Activated T-helper 1 cell treated with Interleukin-2 at 50 U/mL for 16 hours (primary cell): ENCODE measurements around the gene MYO3B.
"Not testable (repeated sequence)": the region's sequence is repeated elsewhere in the genome, so short reads cannot be mapped to it uniquely, and the experiment has no call there.

Experiments
- DNase-seq: peaks from one replicate; pipeline ENCODE4 v3.0.0-alpha.2; 2020; ENCODE audit warnings: low read depth

Gene MYO3B

GRCh38 chr2:170468557-170468956 is 290.6 kb downstream of the MYO3B start:
- DNase-seq = no peak

GRCh38 chr2:170472498-170472897 is 294.6 kb downstream of the MYO3B start:
- DNase-seq = not testable (repeated sequence)

- no peak for DNase-seq
Measured at GRCh38 chr2:170475878-170476277, 297.9 kb downstream of the MYO3B start.

GRCh38 chr2:170477630-170478029 is 299.7 kb downstream of the MYO3B start:
- DNase-seq = no peak

GRCh38 chr2:170481201-170481600 is 303.3 kb downstream of the MYO3B start:
- no peak for DNase-seq

GRCh38 chr2:170484552-170484951 is 306.6 kb downstream of the MYO3B start:
- no peak for DNase-seq

DNA sequence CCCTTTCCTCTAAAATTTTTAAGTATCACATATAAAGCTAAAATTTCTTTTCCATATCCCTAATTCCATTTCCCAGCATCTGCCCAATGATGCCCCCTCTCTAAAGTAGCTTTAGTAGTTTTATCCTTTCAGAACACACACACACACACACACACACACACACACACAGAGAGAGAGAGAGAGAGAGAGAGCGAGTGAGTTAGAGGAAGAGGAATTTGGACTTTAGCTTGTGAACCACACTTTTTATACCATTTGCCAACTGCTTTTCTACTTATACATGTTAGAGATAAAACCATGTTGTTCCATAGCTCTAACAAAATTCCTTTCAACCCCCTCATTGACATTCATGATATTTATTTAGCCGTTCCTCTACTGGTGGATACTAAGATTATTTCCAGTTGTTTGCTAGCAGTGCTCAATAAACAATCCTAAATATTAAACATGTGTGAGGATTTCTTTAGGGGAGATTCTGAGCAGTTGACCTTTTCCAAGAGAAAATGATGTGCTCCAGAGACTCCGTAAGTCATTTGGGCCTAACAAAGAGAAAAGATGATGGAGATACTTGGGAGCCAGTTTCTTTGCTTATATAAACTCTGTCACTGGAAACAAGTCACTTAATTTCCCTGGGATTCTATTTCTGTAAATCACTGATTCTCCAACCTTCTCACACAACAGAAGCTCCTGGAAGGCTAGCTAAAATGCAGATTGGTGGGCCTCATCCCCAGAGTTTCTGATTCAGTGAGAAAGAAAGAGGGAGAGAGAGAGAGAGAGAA is 307.5 kb downstream of the MYO3B start:
- DNase-seq = no peak

- no peak for DNase-seq
Measured at GRCh38 chr2:170486730-170487129, 308.8 kb downstream of the MYO3B start.

DNA sequence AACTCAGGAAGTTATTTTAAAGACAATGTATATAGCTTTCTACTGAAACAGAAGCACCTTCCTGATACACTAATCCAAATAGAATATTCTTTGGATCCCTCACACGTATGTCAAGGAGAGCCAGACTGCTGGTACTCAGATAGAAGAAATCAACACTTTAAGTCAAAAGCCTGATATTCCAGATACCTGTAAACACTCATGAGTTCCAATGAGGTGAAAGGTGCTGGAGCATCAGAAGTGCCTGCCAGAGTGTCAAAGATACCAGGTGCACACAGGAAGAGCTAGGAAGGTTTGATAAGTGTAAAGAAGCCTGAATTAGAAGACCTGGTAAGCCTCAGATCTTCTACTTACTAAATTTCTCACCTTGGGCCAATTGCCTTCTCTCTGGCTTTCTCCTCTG is 310.9 kb downstream of the MYO3B start:
- DNase-seq = no peak

GRCh38 chr2:170492010-170492409 is 314.1 kb downstream of the MYO3B start:
- no peak for DNase-seq

- DNase-seq = no peak
Measured at GRCh38 chr2:170493426-170494097, 315.6 kb downstream of the MYO3B start.

GRCh38 chr2:170495896-170496295 is 317.9 kb downstream of the MYO3B start:
- DNase-seq = no peak

DNA sequence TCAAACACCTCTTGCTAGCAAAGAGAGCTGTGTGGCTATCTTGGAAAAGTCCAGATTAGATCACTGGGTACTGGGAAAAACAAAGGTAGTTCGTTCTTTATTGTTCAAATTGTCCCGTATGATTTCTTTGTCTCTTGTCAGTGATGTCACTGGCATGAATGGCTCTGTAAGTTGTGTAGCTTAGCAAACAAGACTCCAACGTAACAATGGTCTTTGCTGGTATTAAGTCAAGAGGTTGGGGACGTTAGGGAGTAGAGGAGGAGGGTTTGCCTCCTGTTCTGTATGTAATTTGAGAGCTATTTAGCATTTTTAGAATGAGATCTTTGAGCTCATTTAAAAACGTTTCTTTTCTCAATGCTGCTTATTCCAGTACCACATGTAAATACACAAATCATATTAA is 320.7 kb downstream of the MYO3B start:
- DNase-seq = no peak

GRCh38 chr2:170500104-170500503 is 322.2 kb downstream of the MYO3B start:
- no peak for DNase-seq

DNA sequence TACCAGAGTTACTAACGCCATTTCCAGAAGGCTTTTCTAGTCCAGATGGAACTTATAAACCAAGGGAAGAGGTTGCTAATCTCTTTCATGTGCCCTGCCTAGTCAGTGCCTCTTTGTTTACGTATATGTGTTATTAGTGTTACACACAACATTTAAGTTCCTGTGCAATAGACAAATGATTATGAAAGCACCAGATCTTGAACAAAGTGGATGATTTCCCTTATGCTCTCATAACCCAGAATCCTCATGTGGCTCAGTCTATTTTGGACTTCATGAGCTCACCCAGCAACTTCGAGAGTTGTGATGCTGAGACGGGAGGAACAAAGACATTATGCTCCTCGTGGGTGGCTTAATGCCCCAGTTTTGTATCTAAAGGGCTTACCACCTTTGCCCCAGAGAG is 322.8 kb downstream of the MYO3B start:
- DNase-seq = no peak

- no peak for DNase-seq
Measured at GRCh38 chr2:170501421-170502043, 323.6 kb downstream of the MYO3B start.

DNA sequence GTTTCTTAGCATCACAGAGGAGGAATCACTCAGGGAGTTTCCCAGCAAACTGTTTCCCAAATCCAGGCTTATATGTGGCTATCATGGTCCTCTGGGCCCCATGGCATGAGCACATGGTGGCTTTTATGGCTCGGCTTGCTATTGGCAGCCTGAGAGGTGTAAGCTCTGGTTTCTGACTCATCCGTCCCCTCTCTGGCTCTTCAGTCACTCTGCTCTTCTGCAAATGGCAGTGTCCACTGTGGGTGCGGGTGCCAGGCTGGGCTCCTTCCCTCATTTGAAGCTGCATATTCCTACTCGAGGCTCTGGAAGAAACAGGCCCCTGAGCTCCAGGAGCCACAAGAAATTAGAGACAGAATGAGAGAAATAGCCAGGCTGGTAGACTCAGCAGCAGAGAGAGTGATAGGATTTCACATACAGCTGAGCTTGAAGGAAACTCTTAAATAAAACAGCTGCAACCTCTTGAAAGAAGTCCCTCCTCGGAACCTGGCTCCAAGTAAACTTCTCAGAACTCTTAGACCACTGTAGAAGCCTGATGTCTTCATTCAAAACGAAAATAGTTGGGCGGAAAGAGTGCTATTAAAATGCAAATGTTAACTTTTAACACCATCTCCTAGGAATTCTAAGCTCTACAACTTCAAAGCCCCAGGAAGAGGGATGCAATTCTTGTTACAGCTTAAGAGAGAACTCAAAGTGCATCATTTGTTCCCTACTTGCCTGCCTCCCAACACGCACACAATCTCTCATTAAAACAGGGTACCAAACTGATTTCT is 324.6 kb downstream of the MYO3B start:
- no peak for DNase-seq

- no peak for DNase-seq
Measured at GRCh38 chr2:170503563-170503962, 325.6 kb downstream of the MYO3B start.

DNA sequence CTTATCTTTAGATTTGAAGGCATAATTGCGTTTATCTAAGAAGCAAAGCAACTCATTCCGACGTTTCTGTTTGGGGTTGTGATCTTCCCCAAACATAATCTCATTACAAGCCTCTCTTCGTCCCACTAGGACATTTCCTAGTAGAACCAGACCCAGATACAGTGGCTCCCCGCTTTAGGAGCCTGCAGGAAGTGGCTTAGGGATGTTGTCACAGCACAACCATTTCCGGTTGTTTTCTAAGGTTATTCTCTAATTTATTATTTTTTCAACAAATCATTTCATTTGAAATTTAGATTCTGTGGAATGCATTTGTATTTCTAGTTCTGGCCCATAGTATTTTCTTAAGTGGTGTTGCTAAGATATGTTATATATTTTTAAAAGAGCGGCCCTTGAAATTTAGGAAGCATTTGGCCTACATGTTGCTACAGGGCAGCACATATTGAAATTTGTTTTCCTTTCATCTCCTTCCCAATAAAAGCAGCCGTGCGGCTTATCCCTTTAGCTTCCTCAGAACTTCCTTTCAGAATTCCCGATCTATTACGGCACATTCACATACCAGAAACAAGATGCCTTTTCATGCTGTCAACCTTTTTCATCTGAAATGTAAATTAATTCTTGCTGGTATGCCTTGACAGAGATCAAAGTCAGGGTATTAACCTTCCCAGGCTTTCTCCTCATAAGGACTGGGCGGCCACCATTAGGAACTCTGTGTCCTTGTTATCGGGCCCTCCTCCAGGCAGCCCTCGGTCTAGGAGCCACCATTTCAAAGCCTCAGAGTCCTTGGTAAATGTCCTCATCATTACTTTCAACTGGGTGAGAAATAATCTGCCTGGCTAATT is 326.2 kb downstream of the MYO3B start:
- DNase-seq = no peak

DNA sequence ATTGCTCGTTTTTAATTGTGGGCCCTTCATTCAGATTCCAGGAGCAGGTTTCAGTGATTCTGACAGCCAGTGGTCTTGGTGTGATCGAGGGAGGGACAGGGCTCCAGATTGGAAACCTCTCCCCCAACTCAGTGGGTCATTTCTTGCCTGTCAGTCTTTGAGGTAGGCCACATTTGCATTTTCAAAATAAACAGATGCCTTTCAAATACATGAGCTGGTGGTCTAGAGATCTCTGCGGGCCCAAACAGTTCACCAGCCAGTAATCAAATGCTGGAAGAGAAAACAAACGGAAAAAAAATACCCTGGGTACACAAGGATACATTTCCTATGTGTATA is 326.8 kb downstream of the MYO3B start:
- DNase-seq = no peak

GRCh38 chr2:170505631-170506275 is 327.8 kb downstream of the MYO3B start:
- no peak for DNase-seq
